Endodermal cell (in vitro differentiated cells): ENCODE measurements around the gene ANAPC5. TPM values are rescaled to one million over a fixed set of nuclear protein-coding genes. Genes with fewer than 3 reads are reported as not detected.

ENCODE experiments used
- DNase-seq: peaks from one replicate; pipeline ENCODE4 v3.0.0-alpha.2; 2017
- H3K27ac ChIP-seq: 2 replicates; pipeline ENCODE4 v1.5.1; 2013; ENCODE audit warnings: mild to moderate bottlenecking, low read depth, low read length, moderate library complexity
- H3K27me3 ChIP-seq: 2 replicates; pipeline ENCODE4 v1.6.1; 2013; ENCODE audit warnings: mild to moderate bottlenecking, low read length, moderate library complexity; ENCODE audit not compliant: insufficient read depth, control insufficient read depth, poor library complexity, severe bottlenecking
- H3K36me3 ChIP-seq: 2 replicates; pipeline ENCODE4 v1.7.0; 2013; ENCODE audit warnings: mild to moderate bottlenecking, low read length, moderate library complexity; ENCODE audit not compliant: control insufficient read depth, insufficient read depth
- H3K4me1 ChIP-seq: one replicate; pipeline ENCODE4 v1.7.0; 2013; ENCODE audit warnings: low read length; ENCODE audit not compliant: control insufficient read depth, insufficient read depth
- H3K4me3 ChIP-seq: 2 replicates; pipeline ENCODE4 v1.5.1; 2013; ENCODE audit warnings: mild to moderate bottlenecking, low read length, moderate library complexity
- H3K9ac ChIP-seq: 2 replicates; pipeline ENCODE4 v1.6.1; 2013; ENCODE audit warnings: mild to moderate bottlenecking, low read length, moderate library complexity; ENCODE audit not compliant: poor library complexity, severe bottlenecking; ENCODE audit errors: extremely low read depth
- H3K9me3 ChIP-seq: 2 replicates; pipeline ENCODE4 v1.6.1; 2013; ENCODE audit warnings: mild to moderate bottlenecking, low read length, moderate library complexity; ENCODE audit not compliant: control insufficient read depth
- H3K27ac Mint-ChIP-seq: 2 replicates; pipeline ENCODE4 v1.8.0; 2020; ENCODE audit warnings: mixed read lengths
- H3K27me3 Mint-ChIP-seq: 2 replicates; pipeline ENCODE4 v1.8.0; 2021; ENCODE audit warnings: mild to moderate bottlenecking, mixed read lengths; ENCODE audit not compliant: insufficient read depth
- H3K36me3 Mint-ChIP-seq: 2 replicates; pipeline ENCODE4 v1.8.0; 2020; ENCODE audit warnings: low read depth, mixed read lengths
- H3K4me1 Mint-ChIP-seq: 2 replicates; pipeline ENCODE4 v1.8.0; 2020; ENCODE audit warnings: mixed read lengths
- H3K4me3 Mint-ChIP-seq: 2 replicates; pipeline ENCODE4 v1.8.0; 2020; ENCODE audit warnings: mild to moderate bottlenecking, moderate library complexity, mixed read lengths
- H3K9me3 Mint-ChIP-seq: 2 replicates; pipeline ENCODE4 v1.8.0; 2020; ENCODE audit warnings: mild to moderate bottlenecking, mixed read lengths
- WGBS, 2 experiments: methylation state at CpG; one replicate each; pipeline versions ENCODE4 v1.1.5 to v1.1.7; 2013; ENCODE audit warnings: missing lambda C conversion rate in 2 of 2, mixed read lengths in 1 of 2; ENCODE audit not compliant: insufficient coverage in 1 of 2, insufficient read length in 1 of 2; 5-methylcytosine and 5-hydroxymethylcytosine counted together
- total RNA-seq, 2 donors: library from RNA; stranded (reverse); fragmentation: NEBNext Ultra II Directional in 1 of 2; extraction: Animal tissue kit (Norgen Biotek cat#: 25700) in 1 of 2; gene quantifications; 2 replicates in 1 of 2; 3 replicates in 1 of 2; pipeline ENCODE4 v1.2.1, GENCODE V29; 2021
- TF ChIP-seq, protein P1 (sequence below): fragments of 200-600 bp; sonication (generic); conservative IDR thresholded peaks from 2 replicates; pipeline ENCODE4 v1.5.0; 2021; ENCODE audit warnings: antibody characterized with exemption, mild to moderate bottlenecking

ANAPC5 gene
- total RNA-seq, 2 donors from 2014 or later, result 87.7 to 111 TPM

DNA sequence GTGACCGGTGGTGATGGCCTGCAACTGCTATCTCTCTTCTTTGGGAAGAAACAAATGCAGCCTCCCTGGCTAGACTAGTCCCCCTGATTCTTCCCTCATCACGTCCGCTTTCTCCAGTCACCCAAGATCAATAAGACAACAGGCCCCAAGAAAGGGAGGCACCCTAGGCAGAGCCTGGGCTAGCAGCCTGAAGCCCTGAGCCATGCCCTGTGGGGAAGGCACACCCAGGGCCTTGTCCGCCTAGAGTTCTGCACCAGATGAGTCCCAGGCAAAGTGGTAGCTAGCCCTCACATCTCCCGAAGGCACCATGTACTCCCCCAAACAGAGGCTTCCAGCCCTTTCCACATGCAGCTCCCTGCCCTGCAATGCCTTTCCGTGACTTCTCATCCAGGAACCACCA lies 90.8 kb downstream of the ANAPC5 start:
- peak overlapping the region; percentile 67 for H3K27ac Mint-ChIP-seq
- Histone ChIP-seq H3K36me3 (peaks cover 72% of the 10 kb centered on the region), H3K4me1 (no peaks in the 10 kb centered on the region), H3K27ac (no peak overlapping the region), H3K9ac (no peak overlapping the region), H3K27me3 (no peaks in the 10 kb centered on the region), H3K4me3 (no peak overlapping the region), H3K9me3 (no peaks in the 10 kb centered on the region)
- H3K4me3 Mint-ChIP-seq, result no peak overlapping the region
- no peaks in the 10 kb centered on the region for H3K4me1 Mint-ChIP-seq
- DNase-seq, result no peak
- 94 to 95% methylated on average over 4 to 6 of the region's 6 CpGs for WGBS, 2 experiments
- no peaks in the 10 kb centered on the region for H3K27me3 Mint-ChIP-seq
- TF ChIP-seq, protein P1, sequence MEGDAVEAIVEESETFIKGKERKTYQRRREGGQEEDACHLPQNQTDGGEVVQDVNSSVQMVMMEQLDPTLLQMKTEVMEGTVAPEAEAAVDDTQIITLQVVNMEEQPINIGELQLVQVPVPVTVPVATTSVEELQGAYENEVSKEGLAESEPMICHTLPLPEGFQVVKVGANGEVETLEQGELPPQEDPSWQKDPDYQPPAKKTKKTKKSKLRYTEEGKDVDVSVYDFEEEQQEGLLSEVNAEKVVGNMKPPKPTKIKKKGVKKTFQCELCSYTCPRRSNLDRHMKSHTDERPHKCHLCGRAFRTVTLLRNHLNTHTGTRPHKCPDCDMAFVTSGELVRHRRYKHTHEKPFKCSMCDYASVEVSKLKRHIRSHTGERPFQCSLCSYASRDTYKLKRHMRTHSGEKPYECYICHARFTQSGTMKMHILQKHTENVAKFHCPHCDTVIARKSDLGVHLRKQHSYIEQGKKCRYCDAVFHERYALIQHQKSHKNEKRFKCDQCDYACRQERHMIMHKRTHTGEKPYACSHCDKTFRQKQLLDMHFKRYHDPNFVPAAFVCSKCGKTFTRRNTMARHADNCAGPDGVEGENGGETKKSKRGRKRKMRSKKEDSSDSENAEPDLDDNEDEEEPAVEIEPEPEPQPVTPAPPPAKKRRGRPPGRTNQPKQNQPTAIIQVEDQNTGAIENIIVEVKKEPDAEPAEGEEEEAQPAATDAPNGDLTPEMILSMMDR, result no peak
- no peaks in the 10 kb centered on the region for H3K9me3 Mint-ChIP-seq
- peaks cover 82% of the 10 kb centered on the region for H3K36me3 Mint-ChIP-seq

DNA sequence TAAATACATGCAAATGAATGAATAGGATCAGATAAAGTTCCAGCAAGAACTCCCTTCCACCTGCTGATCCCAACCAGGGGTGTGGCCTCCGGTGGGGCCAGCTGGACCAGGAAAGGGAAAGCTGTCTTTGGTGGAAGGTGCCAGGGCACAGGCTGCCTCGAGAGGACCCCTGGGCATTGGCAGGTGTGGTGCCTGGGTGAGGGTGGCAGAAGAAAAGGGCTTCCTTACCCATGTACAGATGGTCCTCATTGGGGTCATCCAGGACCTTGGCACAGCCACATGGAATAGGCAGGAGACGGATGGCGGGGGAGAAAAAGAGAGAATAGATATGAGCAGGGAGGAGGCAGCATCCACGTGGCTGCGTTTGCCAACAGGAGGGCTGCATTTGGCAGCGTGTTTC lies 92.1 kb downstream of the ANAPC5 start:
- Mint-ChIP-seq H3K4me3 (no peak overlapping the region), H3K27me3 (no peaks in the 10 kb centered on the region), H3K4me1 (no peaks in the 10 kb centered on the region), H3K27ac (peak overlapping the region; percentile 11), H3K9me3 (no peaks in the 10 kb centered on the region), H3K36me3 (peaks cover 78% of the 10 kb centered on the region)
- Histone ChIP-seq H3K4me1 (no peaks in the 10 kb centered on the region), H3K27me3 (no peaks in the 10 kb centered on the region), H3K36me3 (peaks cover 67% of the 10 kb centered on the region), H3K9ac (no peak overlapping the region), H3K27ac (no peak overlapping the region), H3K4me3 (no peak overlapping the region), H3K9me3 (no peaks in the 10 kb centered on the region)
- no peak for DNase-seq
- WGBS, 2 experiments, result 91 to 98% methylated on average over 4 to 7 of the region's 7 CpGs
- TF ChIP-seq, protein P1, result no peak

- Mint-ChIP-seq H3K27ac (no peak overlapping the region), H3K27me3 (no peaks in the 10 kb centered on the region)
Observed at GRCh38 chr12:121259074-121259473, 93.1 kb downstream of the ANAPC5 start.

More at GRCh38 chr12:121259074-121259473, 93.1 kb downstream of the ANAPC5 start:
- Mint-ChIP-seq H3K36me3 (peaks cover 81% of the 10 kb centered on the region), H3K4me3 (no peak overlapping the region), H3K9me3 (no peaks in the 10 kb centered on the region), H3K4me1 (no peaks in the 10 kb centered on the region)
- H3K4me3 ChIP-seq, result no peak overlapping the region
- no peaks in the 10 kb centered on the region for H3K9me3 ChIP-seq
- no peak overlapping the region for H3K27ac ChIP-seq
- TF ChIP-seq, protein P1, result no peak
- H3K4me1 ChIP-seq, result no peaks in the 10 kb centered on the region
- DNase-seq, result no peak
- no peak overlapping the region for H3K9ac ChIP-seq
- H3K36me3 ChIP-seq, result peaks cover 70% of the 10 kb centered on the region
- H3K27me3 ChIP-seq, result no peaks in the 10 kb centered on the region
- 95 to 96% methylated on average over 11 of the region's 11 CpGs for WGBS, 2 experiments

Other genes starting within 250 kb of the ANAPC5 start
- gene P2RX7, start 219.5 kb downstream of the ANAPC5 start, total RNA-seq, result under 1 TPM in 1 of 2 donors, not detected in 1; 0.18 TPM
- gene P2RX4, start 142.3 kb downstream of the ANAPC5 start, total RNA-seq, result 10 to 100 TPM; 11.5 to 21.1 TPM
- 100 to 1,000 TPM in 1 of 2 donors, 10 to 100 TPM in 1; 95.8 to 113 TPM for gene CAMKK2, start 55.7 kb downstream of the ANAPC5 start, total RNA-seq
- 10 to 100 TPM; 72.6 to 74.7 TPM for gene RNF34, start 47.7 kb upstream of the ANAPC5 start, total RNA-seq
- gene KDM2B, start 228.6 kb upstream of the ANAPC5 start, total RNA-seq, result 100 to 1,000 TPM; 103 to 125 TPM